ENCODE measurements around the gene MYLK4.

DNA sequence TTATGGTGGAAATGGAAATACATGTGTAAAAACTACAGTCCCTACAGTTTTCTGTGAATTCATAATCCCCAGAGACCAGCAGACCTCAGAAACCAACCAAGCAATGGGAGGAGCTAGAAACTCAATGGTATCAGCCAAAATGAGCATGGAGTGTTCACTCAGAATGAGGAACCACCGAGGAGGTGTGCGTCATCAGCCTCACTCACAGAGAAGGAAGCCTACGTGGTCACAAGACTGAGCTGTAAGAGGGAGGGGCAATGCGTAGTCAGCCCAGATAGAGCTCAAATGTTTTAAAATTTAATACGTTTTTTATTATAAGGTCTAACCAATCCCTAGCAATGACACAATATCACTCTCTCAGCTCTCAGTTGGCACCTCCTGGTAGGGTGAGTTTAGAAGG lies 17.4 kb downstream of the MYLK4 start:
- TF ChIP-seq POLR2A (IDR thresholded peaks at IDR 0.05) (no peak), POLR2AphosphoS5 (IDR thresholded peaks at IDR 0.05) (no peak)
- TF ChIP-seq, protein P1, sequence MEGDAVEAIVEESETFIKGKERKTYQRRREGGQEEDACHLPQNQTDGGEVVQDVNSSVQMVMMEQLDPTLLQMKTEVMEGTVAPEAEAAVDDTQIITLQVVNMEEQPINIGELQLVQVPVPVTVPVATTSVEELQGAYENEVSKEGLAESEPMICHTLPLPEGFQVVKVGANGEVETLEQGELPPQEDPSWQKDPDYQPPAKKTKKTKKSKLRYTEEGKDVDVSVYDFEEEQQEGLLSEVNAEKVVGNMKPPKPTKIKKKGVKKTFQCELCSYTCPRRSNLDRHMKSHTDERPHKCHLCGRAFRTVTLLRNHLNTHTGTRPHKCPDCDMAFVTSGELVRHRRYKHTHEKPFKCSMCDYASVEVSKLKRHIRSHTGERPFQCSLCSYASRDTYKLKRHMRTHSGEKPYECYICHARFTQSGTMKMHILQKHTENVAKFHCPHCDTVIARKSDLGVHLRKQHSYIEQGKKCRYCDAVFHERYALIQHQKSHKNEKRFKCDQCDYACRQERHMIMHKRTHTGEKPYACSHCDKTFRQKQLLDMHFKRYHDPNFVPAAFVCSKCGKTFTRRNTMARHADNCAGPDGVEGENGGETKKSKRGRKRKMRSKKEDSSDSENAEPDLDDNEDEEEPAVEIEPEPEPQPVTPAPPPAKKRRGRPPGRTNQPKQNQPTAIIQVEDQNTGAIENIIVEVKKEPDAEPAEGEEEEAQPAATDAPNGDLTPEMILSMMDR (IDR thresholded peaks at IDR 0.05), result no peak

Measured in transverse colon (tissue), 4 donors.